DND-41 (cell line): Measurements from ENCODE around the gene CTAG1A.
A peak's percentile ranks its signal among the peaks of the same experiment; 100 is the strongest.

Source experiments
- ATAC-seq: fragments of 200-7000 bp; cut with Tn5 transposase; 3 replicates; pipeline ENCODE4 v1.9.1; 2021; ENCODE audit warnings: low read depth; ENCODE audit not compliant: insufficient read depth
- DNase-seq: peaks from one replicate; pipeline ENCODE4 v3.0.0-alpha.2; 2020
- H2AFZ ChIP-seq: 2 replicates; pipeline ENCODE4 v1.6.0; 2012; ENCODE audit warnings: low read depth, low read length
- H3K27ac ChIP-seq: 2 replicates; pipeline ENCODE4 v1.5.1; 2012; ENCODE audit warnings: low read length, inconsistent platforms
- H3K27me3 ChIP-seq: fragments of 200-600 bp; sonication (generic); 2 replicates; pipeline ENCODE4 v1.6.0; 2012; ENCODE audit warnings: low read length, mild to moderate bottlenecking, inconsistent platforms; ENCODE audit not compliant: insufficient read depth, poor library complexity
- H3K36me3 ChIP-seq: 2 replicates; pipeline ENCODE4 v1.5.1; 2012; ENCODE audit warnings: low read length, inconsistent platforms; ENCODE audit not compliant: insufficient read depth
- H3K4me1 ChIP-seq: 2 replicates; pipeline ENCODE4 v1.5.1; 2012; ENCODE audit warnings: mild to moderate bottlenecking, low read length; ENCODE audit not compliant: insufficient read depth
- H3K4me2 ChIP-seq: 2 replicates; pipeline ENCODE4 v1.6.0; 2012; ENCODE audit warnings: mild to moderate bottlenecking, moderate library complexity, low read length, inconsistent platforms; ENCODE audit not compliant: insufficient read depth
- H3K4me3 ChIP-seq, 2 experiments: fragments of 200-600 bp in 1 of 2; shearing (Covaris generic) in 1 of 2; 2 replicates each; pipeline ENCODE4 v1.5.1; 2012 to 2016; ENCODE audit warnings: inconsistent platforms in 2 of 2, low read length in 2 of 2, mild to moderate bottlenecking in 2 of 2, low read depth in 1 of 2, moderate library complexity in 1 of 2
- H3K79me2 ChIP-seq: 2 replicates; pipeline ENCODE4 v1.6.0; 2012; ENCODE audit warnings: low read length, inconsistent platforms; ENCODE audit not compliant: insufficient read depth
- H3K9ac ChIP-seq: 2 replicates; pipeline ENCODE4 v1.6.0; 2012; ENCODE audit warnings: low read depth, mild to moderate bottlenecking, inconsistent platforms, low read length, moderate library complexity
- H3K9me3 ChIP-seq: 2 replicates; pipeline ENCODE4 v1.5.1; 2012; ENCODE audit warnings: low read length, moderate library complexity, mild to moderate bottlenecking, inconsistent platforms; ENCODE audit not compliant: insufficient read depth, severe bottlenecking
- H4K20me1 ChIP-seq: 2 replicates; pipeline ENCODE4 v1.6.0; 2012; ENCODE audit warnings: low read length; ENCODE audit not compliant: insufficient read depth
- EZH2 ChIP-seq: IDR thresholded peaks from 3 replicates; pipeline ENCODE4 v1.6.1; 2012; ENCODE audit warnings: borderline replicate concordance, low read depth, mild to moderate bottlenecking, moderate library complexity, low read length, inconsistent platforms; ENCODE audit not compliant: severe bottlenecking
- TF ChIP-seq, protein P1 (sequence below): IDR thresholded peaks from 2 replicates; pipeline ENCODE4 v1.5.1; 2012; ENCODE audit warnings: borderline replicate concordance, low read length, moderate library complexity, mild to moderate bottlenecking; ENCODE audit not compliant: poor library complexity, severe bottlenecking; ENCODE audit errors: extremely low read depth

CTAG1A gene

DNA sequence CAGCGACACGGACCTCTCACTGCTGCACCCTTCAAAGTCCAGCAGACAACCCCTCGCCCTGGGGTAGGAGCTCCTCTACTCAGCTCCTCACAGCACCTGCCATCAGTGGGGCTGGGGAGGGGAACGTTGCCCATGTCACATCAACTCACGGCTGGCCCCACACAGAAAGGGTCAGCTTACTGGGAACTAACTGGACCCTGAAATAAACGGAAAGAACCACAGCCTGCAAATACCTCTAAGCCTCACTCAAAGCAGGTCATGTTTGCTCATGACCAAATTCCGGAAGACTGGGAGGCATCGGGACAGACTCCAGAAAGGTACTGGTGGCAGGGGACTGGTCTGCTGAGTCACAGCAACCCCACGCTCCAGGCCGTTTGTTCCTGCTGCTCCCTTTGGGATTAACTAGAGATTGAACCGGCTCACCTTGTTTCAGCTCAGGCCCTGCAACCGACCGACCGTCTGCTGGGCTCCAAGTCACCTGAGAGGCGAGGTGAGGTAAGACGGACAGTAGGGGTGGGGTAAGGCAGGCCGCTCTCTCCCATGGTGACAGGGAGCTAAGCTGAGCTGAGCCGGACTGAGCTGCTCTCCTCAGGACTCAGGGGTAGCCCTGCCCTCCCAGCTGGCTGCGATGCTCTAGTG, 43.9 kb upstream of the CTAG1A start:
- Histone ChIP-seq H3K79me2 (peaks cover 7% of the 10 kb centered on the region), H3K9me3 (no peaks in the 10 kb centered on the region), H3K9ac (no peak overlapping the region), H4K20me1 (no peaks in the 10 kb centered on the region), H2AFZ (no peak overlapping the region), H3K4me1 (peaks cover 21% of the 10 kb centered on the region), H3K27me3 (no peaks in the 10 kb centered on the region), H3K4me3 (no peak overlapping the region), H3K36me3 (peaks cover 23% of the 10 kb centered on the region), H3K27ac (no peak overlapping the region), H3K4me2 (no peak overlapping the region)
- no peak for TF ChIP-seq EZH2
- TF ChIP-seq, protein P1, sequence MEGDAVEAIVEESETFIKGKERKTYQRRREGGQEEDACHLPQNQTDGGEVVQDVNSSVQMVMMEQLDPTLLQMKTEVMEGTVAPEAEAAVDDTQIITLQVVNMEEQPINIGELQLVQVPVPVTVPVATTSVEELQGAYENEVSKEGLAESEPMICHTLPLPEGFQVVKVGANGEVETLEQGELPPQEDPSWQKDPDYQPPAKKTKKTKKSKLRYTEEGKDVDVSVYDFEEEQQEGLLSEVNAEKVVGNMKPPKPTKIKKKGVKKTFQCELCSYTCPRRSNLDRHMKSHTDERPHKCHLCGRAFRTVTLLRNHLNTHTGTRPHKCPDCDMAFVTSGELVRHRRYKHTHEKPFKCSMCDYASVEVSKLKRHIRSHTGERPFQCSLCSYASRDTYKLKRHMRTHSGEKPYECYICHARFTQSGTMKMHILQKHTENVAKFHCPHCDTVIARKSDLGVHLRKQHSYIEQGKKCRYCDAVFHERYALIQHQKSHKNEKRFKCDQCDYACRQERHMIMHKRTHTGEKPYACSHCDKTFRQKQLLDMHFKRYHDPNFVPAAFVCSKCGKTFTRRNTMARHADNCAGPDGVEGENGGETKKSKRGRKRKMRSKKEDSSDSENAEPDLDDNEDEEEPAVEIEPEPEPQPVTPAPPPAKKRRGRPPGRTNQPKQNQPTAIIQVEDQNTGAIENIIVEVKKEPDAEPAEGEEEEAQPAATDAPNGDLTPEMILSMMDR: no peak
- ATAC-seq: no peak
- no peak for DNase-seq

DNA sequence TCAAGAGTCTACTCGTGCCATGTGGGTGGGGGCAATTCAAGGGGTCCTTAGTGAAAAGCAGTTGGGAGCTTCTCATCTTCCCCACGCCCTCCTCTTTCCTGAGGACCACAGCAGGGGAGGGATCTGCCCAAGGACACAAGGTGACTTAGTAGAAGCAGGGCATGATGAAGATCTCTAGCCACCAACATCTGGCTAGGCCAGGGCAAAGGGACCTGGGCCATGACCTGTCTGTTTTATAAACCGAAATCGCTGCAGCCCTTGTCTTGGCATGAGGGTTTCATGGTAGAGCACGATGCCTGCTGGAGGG, 43.4 kb upstream of the CTAG1A start:
- H3K27ac ChIP-seq: no peak overlapping the region

GRCh38 chrX:154541896-154542722, 42.8 kb upstream of the CTAG1A start:
- no peaks in the 10 kb centered on the region for H3K9me3 ChIP-seq
- H2AFZ ChIP-seq: no peak overlapping the region
- peaks cover 26% of the 10 kb centered on the region for H3K4me1 ChIP-seq
- H3K4me2 ChIP-seq: no peak overlapping the region
- no peaks in the 10 kb centered on the region for H3K27me3 ChIP-seq
- H3K4me3 ChIP-seq: no peak overlapping the region
- DNase-seq (no peak), ATAC-seq (no peak; the same call in 2 of the 3 replicates)
- H3K27ac ChIP-seq: peak overlapping the region; percentile 4; the same call in 1 of the 2 replicates
- peaks cover 12% of the 10 kb centered on the region for H3K79me2 ChIP-seq
- H4K20me1 ChIP-seq: no peaks in the 10 kb centered on the region
- no peak overlapping the region; the same call in 1 of the 2 replicates for H3K9ac ChIP-seq
- peaks cover 22% of the 10 kb centered on the region for H3K36me3 ChIP-seq
- TF ChIP-seq, protein P1: no peak
- TF ChIP-seq EZH2: no peak

More for the DNA sequence above, 43.4 kb upstream of the CTAG1A start:
- no peak for TF ChIP-seq EZH2
- TF ChIP-seq, protein P1: no peak
- Histone ChIP-seq H3K9ac (no peak overlapping the region; the same call in 1 of the 2 replicates), H3K4me2 (no peak overlapping the region), H3K9me3 (no peaks in the 10 kb centered on the region), H4K20me1 (no peaks in the 10 kb centered on the region), H3K4me3 (no peak overlapping the region), H3K36me3 (peaks cover 22% of the 10 kb centered on the region), H3K4me1 (peaks cover 26% of the 10 kb centered on the region), H3K27me3 (no peaks in the 10 kb centered on the region), H3K79me2 (peaks cover 12% of the 10 kb centered on the region), H2AFZ (no peak overlapping the region)
- ATAC-seq (no peak), DNase-seq (no peak)
